ENCODE results near the gene DHDDS.
"Not testable (repeated sequence)": the region's sequence is repeated elsewhere in the genome, so short reads cannot be mapped to it uniquely, and the experiment has no call there.

The DHDDS gene

DNA sequence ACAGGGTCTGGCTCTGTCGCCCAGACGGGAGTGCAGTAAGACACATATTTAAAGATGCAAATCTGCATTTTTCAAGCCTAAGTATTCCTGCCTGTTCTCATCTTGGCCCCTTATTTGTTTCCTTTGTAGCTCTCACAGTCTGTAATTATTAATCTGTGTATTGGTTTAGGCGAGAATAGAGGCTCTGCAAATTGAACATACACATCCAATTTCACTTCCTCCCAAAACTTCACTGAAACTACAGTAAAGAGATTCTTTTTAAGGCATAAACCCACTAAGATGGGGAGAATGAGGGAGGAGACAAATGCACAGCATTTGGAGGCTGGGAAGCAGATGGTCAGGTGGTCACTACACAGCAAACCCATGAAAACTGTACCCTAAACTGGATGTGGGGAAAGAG is 61.1 kb downstream of the DHDDS start:
- TF ChIP-seq, protein P1, sequence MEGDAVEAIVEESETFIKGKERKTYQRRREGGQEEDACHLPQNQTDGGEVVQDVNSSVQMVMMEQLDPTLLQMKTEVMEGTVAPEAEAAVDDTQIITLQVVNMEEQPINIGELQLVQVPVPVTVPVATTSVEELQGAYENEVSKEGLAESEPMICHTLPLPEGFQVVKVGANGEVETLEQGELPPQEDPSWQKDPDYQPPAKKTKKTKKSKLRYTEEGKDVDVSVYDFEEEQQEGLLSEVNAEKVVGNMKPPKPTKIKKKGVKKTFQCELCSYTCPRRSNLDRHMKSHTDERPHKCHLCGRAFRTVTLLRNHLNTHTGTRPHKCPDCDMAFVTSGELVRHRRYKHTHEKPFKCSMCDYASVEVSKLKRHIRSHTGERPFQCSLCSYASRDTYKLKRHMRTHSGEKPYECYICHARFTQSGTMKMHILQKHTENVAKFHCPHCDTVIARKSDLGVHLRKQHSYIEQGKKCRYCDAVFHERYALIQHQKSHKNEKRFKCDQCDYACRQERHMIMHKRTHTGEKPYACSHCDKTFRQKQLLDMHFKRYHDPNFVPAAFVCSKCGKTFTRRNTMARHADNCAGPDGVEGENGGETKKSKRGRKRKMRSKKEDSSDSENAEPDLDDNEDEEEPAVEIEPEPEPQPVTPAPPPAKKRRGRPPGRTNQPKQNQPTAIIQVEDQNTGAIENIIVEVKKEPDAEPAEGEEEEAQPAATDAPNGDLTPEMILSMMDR (IDR thresholded peaks at IDR 0.05; ENCODE audit: insufficient read depth, missing control alignments) = no peak
- no peak for DNase-seq (ENCODE audit: insufficient read length, low spot score)
- no peak for FAIRE-seq

DNA sequence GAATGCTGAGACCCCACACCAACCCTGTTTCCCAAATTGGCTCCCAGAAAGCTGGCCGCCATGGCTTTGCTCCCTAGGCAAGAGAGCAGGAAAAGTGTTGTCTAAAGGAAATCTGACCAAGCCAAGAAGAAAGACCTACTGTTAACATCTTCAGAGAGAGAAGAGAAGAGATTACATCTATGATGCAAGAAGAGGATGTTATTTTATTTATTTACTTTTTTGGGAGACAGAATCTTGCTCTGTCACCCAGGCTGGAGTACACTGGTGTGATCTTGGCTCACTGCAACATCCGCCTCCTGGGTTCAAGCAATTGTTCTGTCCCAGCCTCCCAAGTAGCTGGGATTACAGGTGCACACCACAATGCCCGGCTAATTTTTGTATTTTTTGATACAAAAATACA is 61.8 kb downstream of the DHDDS start:
- FAIRE-seq (no peak), DNase-seq (ENCODE audit: insufficient read length, low spot score) (no peak)
- TF ChIP-seq, protein P1 (IDR thresholded peaks at IDR 0.05; ENCODE audit: insufficient read depth, missing control alignments) = no peak

DNA sequence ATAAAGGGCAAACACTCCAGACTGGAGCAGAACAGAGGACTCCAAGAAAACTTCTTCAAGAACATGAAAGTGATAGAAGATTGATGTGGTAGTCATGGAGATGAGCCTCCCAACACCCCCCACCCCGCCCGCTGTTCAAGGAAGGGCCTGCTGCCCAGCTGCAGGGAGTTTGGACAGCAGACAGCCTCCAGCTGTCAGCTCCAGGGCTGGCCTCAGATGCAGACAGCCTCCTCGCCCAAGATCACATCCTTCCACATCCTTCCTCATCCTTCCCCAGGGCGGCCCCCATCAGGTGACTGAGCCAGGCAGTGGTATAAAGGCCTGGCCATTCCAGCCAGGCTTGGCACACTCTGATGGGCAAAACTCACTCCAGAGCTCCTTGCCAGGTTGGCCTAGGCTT is 64.7 kb downstream of the DHDDS start:
- DNase-seq (ENCODE audit: insufficient read length, low spot score) = no peak
- no peak for FAIRE-seq
- TF ChIP-seq, protein P1 (IDR thresholded peaks at IDR 0.05; ENCODE audit: insufficient read depth, missing control alignments) = no peak

DNA sequence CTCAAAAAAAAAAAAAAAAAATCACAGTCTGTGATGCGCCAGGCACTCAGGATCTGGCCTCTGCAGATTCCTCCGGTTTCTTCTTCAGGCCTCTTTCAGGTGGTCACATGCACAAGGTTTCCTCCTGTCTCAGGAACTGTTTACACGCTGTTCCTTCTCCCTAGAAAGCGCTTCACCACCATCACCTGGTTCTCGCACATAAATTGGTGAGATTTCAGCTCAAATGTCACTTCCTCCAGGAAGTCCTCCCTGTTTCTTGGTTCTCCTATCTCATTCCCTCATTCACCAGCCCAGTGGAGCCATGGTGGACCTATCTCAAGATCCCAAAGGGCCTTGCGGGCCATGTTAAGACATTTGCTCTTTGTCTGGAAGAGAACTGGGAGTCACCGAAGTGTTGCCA is 66.8 kb downstream of the DHDDS start:
- TF ChIP-seq, protein P1 (IDR thresholded peaks at IDR 0.05; ENCODE audit: insufficient read depth, missing control alignments) = no peak
- DNase-seq (ENCODE audit: insufficient read length, low spot score) (no peak), FAIRE-seq (no peak)

DNA sequence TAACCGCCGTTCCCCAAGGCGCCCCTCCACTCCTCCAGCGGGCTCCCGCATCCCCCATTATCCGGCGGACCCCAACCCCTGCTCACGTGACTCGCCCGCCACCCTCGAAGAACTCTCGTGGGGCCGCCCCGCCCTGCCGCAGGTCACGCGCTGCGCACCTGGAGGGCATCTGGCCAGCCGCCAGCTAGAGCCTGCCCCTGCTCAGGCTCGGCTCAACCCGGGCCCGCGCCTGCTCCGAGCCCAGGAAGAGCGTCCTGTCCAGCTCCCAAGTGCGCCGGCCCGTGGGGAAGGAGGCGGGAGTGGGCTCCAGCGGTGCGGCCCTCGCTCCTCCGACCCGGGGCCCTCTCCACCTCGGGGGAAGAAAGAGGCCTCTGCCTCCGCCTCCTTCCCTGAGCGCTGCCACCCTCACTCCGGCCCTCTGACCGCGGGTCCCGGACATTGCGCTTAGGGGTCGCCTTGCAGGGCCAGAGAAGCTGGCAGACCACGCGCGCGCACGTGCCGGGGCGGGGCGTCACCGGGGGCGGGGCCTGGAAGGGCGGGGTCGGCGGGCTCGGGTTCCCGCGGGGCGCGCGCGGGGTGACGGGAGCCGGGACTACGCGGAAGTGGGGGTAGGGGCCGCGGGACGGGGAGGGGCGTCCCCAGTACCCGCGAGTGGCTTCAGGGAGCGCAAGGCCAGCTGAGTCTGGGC is 68.5 kb downstream of the DHDDS start:
- TF ChIP-seq, protein P1 (IDR thresholded peaks at IDR 0.05; ENCODE audit: insufficient read depth, missing control alignments) = no peak
- no peak for FAIRE-seq
- DNase-seq (ENCODE audit: insufficient read length, low spot score) = peak; percentile 61

DNA sequence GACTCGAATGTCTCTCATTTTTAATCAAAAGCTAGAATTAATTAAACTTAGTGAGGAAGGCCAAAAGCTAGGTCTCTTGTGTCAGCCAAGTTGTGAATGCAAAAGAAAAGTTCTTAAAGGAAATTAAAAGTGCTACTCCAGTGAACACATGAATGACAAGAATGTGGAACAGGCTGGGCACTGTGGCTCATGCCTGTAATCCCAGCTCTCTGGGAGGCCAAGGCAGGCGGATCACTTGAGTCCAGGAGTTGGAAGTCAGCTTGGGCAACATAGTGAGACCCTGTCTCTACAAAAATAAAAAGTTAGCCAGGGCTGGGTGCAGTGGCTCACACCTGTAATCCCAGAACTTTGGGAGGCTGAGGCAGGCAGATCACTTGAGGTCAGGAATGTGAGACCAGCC is 78.6 kb downstream of the DHDDS start:
- DNase-seq (ENCODE audit: insufficient read length, low spot score); FAIRE-seq: not testable (repeated sequence)

DNA sequence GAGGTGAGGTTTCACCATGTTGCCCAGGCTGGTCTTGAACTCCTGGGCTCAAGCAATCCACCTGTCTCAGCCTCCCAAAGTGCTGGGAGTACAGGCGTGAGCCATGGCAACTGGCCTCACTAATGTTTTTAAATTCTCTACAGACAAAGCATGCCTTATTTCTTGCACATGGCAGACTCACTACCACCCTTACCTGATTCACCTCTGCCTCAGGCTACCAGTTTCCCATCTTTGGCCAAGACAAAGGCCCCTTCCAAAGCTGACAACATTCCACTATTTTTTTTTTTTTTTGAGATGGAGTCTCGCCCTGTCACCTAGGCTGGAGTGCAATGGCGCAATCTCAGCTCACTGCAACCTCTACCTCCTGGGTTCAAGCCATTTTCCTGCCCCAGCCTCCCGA is 83.7 kb downstream of the DHDDS start:
- DNase-seq (ENCODE audit: insufficient read length, low spot score); FAIRE-seq: not testable (repeated sequence)

DNA sequence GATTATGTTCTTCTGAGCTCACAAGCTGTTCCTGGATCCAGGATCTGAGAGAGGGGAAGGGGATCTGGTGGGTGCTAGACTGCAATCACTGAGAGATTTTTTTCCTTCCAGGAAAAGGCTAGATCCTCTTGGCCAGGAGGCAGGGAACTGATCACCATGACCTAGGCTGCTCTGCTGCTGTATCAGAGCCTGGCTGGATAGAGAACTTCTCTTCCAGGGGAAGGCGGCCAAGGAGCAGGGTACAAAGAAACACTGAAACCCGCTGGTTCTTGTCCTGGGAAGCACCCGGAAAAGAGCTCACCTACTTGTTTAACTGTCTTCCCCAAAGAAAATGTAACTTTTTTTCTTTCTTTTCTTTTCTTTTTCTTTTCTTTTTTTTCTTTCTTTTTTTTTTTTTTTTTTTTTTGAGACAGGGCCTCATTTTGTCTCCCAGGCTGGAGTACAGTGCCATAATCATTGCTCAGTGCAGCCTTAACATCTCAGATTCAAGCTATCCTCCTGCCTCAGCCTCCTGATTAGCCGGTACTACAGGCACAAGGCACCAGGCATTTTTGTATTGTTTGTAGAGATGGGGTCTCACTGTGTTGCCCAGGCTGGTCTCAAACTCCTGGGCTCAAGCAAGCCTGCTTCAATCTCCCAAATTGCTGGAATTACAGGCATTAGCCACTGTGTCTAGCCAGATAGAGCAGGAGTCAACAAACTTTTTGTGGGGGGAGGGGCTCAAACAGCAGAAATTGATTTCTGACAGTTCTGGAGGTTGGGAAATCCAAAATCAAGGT is 85.1 kb downstream of the DHDDS start:
- DNase-seq (ENCODE audit: insufficient read length, low spot score) = no peak
- TF ChIP-seq, protein P1 (IDR thresholded peaks at IDR 0.05; ENCODE audit: insufficient read depth, missing control alignments) = no peak
- FAIRE-seq = no peak
